GM19193 (cell line): ENCODE results near the gene FAM168A.

Experiments
- POLR2A ChIP-seq: IDR thresholded peaks from 4 replicates; pipeline ENCODE4 v1.6.1; 2011; ENCODE audit not compliant: insufficient read depth, insufficient read length; ENCODE audit errors: extremely low read depth

Gene FAM168A

GRCh38 chr11:73597956-73598718 lies at the start of gene FAM168A:
Gene FAM168A, minus strand, starts transcription at chr11:73598112. Its CDS starts 129,638 bp downstream, at chr11:73468474.
- peak; percentile 71 for TF ChIP-seq POLR2A

GRCh38 chr11:73647459-73648100 lies 49.7 kb upstream of the FAM168A start:
- no peak for TF ChIP-seq POLR2A

- TF ChIP-seq POLR2A: no peak
Measured at GRCh38 chr11:73645972-73646631, 48.2 kb upstream of the FAM168A start, which contains the start of gene PLEKHB1. Gene PLEKHB1, plus strand, starts transcription at chr11:73646581. Its CDS starts 28 bp downstream, at chr11:73646609.

- TF ChIP-seq POLR2A: no peak
Measured at GRCh38 chr11:73645121-73645969, 47.4 kb upstream of the FAM168A start.

GRCh38 chr11:73641668-73642067 lies 43.8 kb upstream of the FAM168A start:
- TF ChIP-seq POLR2A: no peak

- TF ChIP-seq POLR2A: no peak
Measured at GRCh38 chr11:73640592-73640991, 42.7 kb upstream of the FAM168A start.

- no peak for TF ChIP-seq POLR2A
Measured at GRCh38 chr11:73637012-73637411, 39.1 kb upstream of the FAM168A start.

GRCh38 chr11:73636249-73636648 lies 38.3 kb upstream of the FAM168A start:
- no peak for TF ChIP-seq POLR2A

GRCh38 chr11:73635721-73636120 lies 37.8 kb upstream of the FAM168A start:
- no peak for TF ChIP-seq POLR2A

- no peak for TF ChIP-seq POLR2A
Measured at GRCh38 chr11:73633999-73634398, 36.1 kb upstream of the FAM168A start.

- TF ChIP-seq POLR2A: no peak
Measured at GRCh38 chr11:73632996-73633395, 35.1 kb upstream of the FAM168A start.

GRCh38 chr11:73629907-73630306 lies 32.0 kb upstream of the FAM168A start:
- no peak for TF ChIP-seq POLR2A

- TF ChIP-seq POLR2A: no peak
Measured at GRCh38 chr11:73625696-73626318, 27.9 kb upstream of the FAM168A start.

- no peak for TF ChIP-seq POLR2A
Measured at GRCh38 chr11:73623686-73624085, 25.8 kb upstream of the FAM168A start.
